Mesenchymal stem cell (in vitro differentiated cells and primary cell): ENCODE results near the gene HYOU1.
"Not testable (repeated sequence)": the region's sequence is repeated elsewhere in the genome, so short reads cannot be mapped to it uniquely, and the experiment has no call there.

Experiments
- DNase-seq: peaks from one replicate; pipeline ENCODE4 v3.0.0-alpha.2; 2013
- H2AFZ ChIP-seq: one replicate; pipeline ENCODE4 v1.6.1; 2013; ENCODE audit warnings: low read depth, mild to moderate bottlenecking, control low read depth, inconsistent platforms, low read length, moderate library complexity
- H2AK5ac ChIP-seq: 2 replicates; pipeline ENCODE4 v1.6.1; 2013; ENCODE audit warnings: low read length, moderate library complexity, mild to moderate bottlenecking, inconsistent platforms; ENCODE audit not compliant: severe bottlenecking
- H2BK120ac ChIP-seq: one replicate; pipeline ENCODE4 v1.6.1; 2013; ENCODE audit warnings: low read depth, mild to moderate bottlenecking, inconsistent platforms, low read length, moderate library complexity
- H2BK12ac ChIP-seq, 2 experiments: one replicate each; pipeline ENCODE4 v1.6.1; 2013; ENCODE audit warnings: inconsistent platforms in 2 of 2, low read length in 2 of 2, mild to moderate bottlenecking in 2 of 2, moderate library complexity in 2 of 2, control low read depth in 1 of 2
- H2BK15ac ChIP-seq: one replicate; pipeline ENCODE4 v1.6.1; 2013; ENCODE audit warnings: mild to moderate bottlenecking, low read depth, inconsistent platforms; ENCODE audit not compliant: poor library complexity, severe bottlenecking
- H2BK5ac ChIP-seq: 2 replicates; pipeline ENCODE4 v1.6.1; 2013; ENCODE audit warnings: low read depth, mild to moderate bottlenecking, low read length, control low read depth, inconsistent platforms; ENCODE audit not compliant: poor library complexity, severe bottlenecking
- H3K14ac ChIP-seq, 2 experiments: one replicate each; pipeline ENCODE4 v1.6.1; 2013; ENCODE audit warnings: inconsistent platforms in 2 of 2, low read length in 2 of 2, control low read depth in 1 of 2, mild to moderate bottlenecking in 1 of 2, moderate library complexity in 1 of 2
- H3K18ac ChIP-seq, 2 experiments: one replicate each; pipeline ENCODE4 v1.6.1; 2013; ENCODE audit warnings: inconsistent platforms in 2 of 2, low read length in 2 of 2, control low read depth in 1 of 2, low read depth in 1 of 2, mild to moderate bottlenecking in 1 of 2
- H3K23ac ChIP-seq, 2 experiments: one replicate each; pipeline ENCODE4 v1.6.1; 2013; ENCODE audit warnings: inconsistent platforms in 2 of 2, low read length in 2 of 2, mild to moderate bottlenecking in 2 of 2, moderate library complexity in 2 of 2, control low read depth in 1 of 2
- H3K27ac ChIP-seq: 2 replicates; pipeline ENCODE4 v1.5.1; 2013; ENCODE audit warnings: mild to moderate bottlenecking, moderate library complexity, low read length, control low read depth, inconsistent platforms; ENCODE audit not compliant: poor library complexity, severe bottlenecking
- H3K27me3 ChIP-seq, 2 experiments: 2 replicates each; pipeline versions ENCODE4 v1.6.1 to v1.7.0; 2013; ENCODE audit warnings: low read length in 2 of 2, mild to moderate bottlenecking in 2 of 2, moderate library complexity in 2 of 2, control low read depth in 1 of 2, inconsistent platforms in 1 of 2; ENCODE audit not compliant: control insufficient read depth in 1 of 2, insufficient read depth in 1 of 2
- H3K36me3 ChIP-seq, 2 experiments: 2 replicates each; pipeline versions ENCODE4 v1.6.1 to v1.7.0; 2013; ENCODE audit warnings: low read length in 2 of 2, control low read depth in 1 of 2, inconsistent platforms in 1 of 2, low read depth in 1 of 2, mild to moderate bottlenecking in 1 of 2; ENCODE audit not compliant: insufficient read depth in 2 of 2, control insufficient read depth in 1 of 2
- H3K4ac ChIP-seq, 2 experiments: one replicate each; pipeline ENCODE4 v1.6.1; 2013; ENCODE audit warnings: inconsistent platforms in 2 of 2, low read length in 2 of 2, mild to moderate bottlenecking in 2 of 2, moderate library complexity in 2 of 2, control low read depth in 1 of 2, low read depth in 1 of 2
- H3K4me1 ChIP-seq: 2 replicates; pipeline ENCODE4 v1.6.1; 2013; ENCODE audit warnings: low read depth, low read length, control low read depth; ENCODE audit not compliant: control insufficient read depth, insufficient read depth
- H3K4me2 ChIP-seq: 2 replicates; pipeline ENCODE4 v1.6.1; 2013; ENCODE audit warnings: low read length, mild to moderate bottlenecking, inconsistent platforms; ENCODE audit not compliant: poor library complexity, severe bottlenecking
- H3K4me3 ChIP-seq, 2 experiments: 2 replicates each; pipeline versions ENCODE4 v1.5.1 to v1.7.0; 2013; ENCODE audit warnings: low read length in 2 of 2, mild to moderate bottlenecking in 2 of 2, control low read depth in 1 of 2, low read depth in 1 of 2; ENCODE audit not compliant: insufficient read depth in 1 of 2
- H3K79me1 ChIP-seq: replicated peaks from 2 replicates; pipeline ENCODE4 v1.6.1; 2013; ENCODE audit warnings: mild to moderate bottlenecking, control low read depth, low read length, inconsistent platforms; ENCODE audit not compliant: poor library complexity, severe bottlenecking
- H3K9ac ChIP-seq: 2 replicates; pipeline ENCODE4 v1.7.0; 2013; ENCODE audit warnings: mild to moderate bottlenecking, low read length, moderate library complexity
- H3K9me3 ChIP-seq: 2 replicates; pipeline ENCODE4 v1.7.0; 2013; ENCODE audit warnings: mild to moderate bottlenecking, low read length; ENCODE audit not compliant: control insufficient read depth
- H4K8ac ChIP-seq: one replicate; pipeline ENCODE4 v1.6.1; 2013; ENCODE audit warnings: inconsistent platforms, mild to moderate bottlenecking, low read length, moderate library complexity
- H4K91ac ChIP-seq: one replicate; pipeline ENCODE4 v1.6.1; 2013; ENCODE audit warnings: mild to moderate bottlenecking, low read length, inconsistent platforms
- WGBS: methylation state at CpG from one replicate; pipeline ENCODE4 v1.1.7; 2013; ENCODE audit warnings: mixed read lengths; 5-methylcytosine and 5-hydroxymethylcytosine counted together

Gene HYOU1

DNA sequence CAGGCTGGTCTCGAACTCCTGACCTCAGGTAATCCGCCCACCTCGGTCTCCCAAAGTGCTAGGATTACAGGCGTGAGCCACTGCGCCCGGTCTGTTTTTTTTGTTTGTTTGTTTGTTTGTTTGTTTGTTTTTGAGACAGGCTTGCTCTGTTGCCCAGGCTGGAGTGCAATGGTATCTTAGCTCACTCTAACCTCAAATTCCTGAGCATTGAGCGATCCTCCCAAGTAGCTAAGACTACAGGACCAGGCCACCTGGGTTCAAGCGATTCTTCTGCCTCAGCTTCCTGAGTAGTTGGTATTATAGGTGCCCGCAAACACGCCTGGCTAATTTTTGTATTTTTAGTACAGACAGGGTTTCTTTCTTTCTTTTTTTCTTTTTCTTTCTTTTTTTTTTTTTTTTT, 23.6 kb downstream of the HYOU1 start:
- not testable (repeated sequence) for H3K4me2 ChIP-seq, H2BK12ac ChIP-seq, H2BK5ac ChIP-seq, H3K9me3 ChIP-seq, DNase-seq, H3K18ac ChIP-seq, H2BK120ac ChIP-seq, H2BK15ac ChIP-seq, H3K4me3 ChIP-seq, H3K27ac ChIP-seq, H3K4ac ChIP-seq, H3K23ac ChIP-seq, H3K27me3 ChIP-seq, H4K8ac ChIP-seq, H2AFZ ChIP-seq, H3K9ac ChIP-seq, H3K79me1 ChIP-seq, H3K36me3 ChIP-seq, H3K14ac ChIP-seq, H4K91ac ChIP-seq, H2AK5ac ChIP-seq
- 73% methylated on average over 7 of the region's 10 CpGs for WGBS
- H3K4me1 ChIP-seq = peaks cover 15% of the 10 kb centered on the region

- no peak overlapping the region for H2BK120ac ChIP-seq
- no peak overlapping the region for H3K9ac ChIP-seq
- no peak for DNase-seq
- no peak overlapping the region for H4K91ac ChIP-seq
- 93% methylated on average over 7 of the region's 9 CpGs for WGBS
- no peak overlapping the region for H3K4ac ChIP-seq
- H4K8ac ChIP-seq = no peak overlapping the region
- H2BK15ac ChIP-seq = no peak overlapping the region
- no peak overlapping the region for H3K27ac ChIP-seq
- H3K27me3 ChIP-seq = no peaks in the 10 kb centered on the region
- no peak overlapping the region for H3K23ac ChIP-seq
- no peak overlapping the region for H3K4me3 ChIP-seq
- peaks cover 11% of the 10 kb centered on the region for H3K79me1 ChIP-seq
- H3K9me3 ChIP-seq = no peaks in the 10 kb centered on the region
- peaks cover 9 to 14% of the 10 kb centered on the region in 2 experiments for H3K36me3 ChIP-seq
- H3K4me1 ChIP-seq = peaks cover 30% of the 10 kb centered on the region
- H2AFZ ChIP-seq = no peak overlapping the region
- H2BK12ac ChIP-seq = no peak overlapping the region
- no peak overlapping the region for H3K18ac ChIP-seq
- no peak overlapping the region for H2AK5ac ChIP-seq
- H3K4me2 ChIP-seq = no peak overlapping the region
- no peak overlapping the region for H3K14ac ChIP-seq
- no peak overlapping the region for H2BK5ac ChIP-seq
These were observed 25.1 kb downstream of the HYOU1 start for GRCh38 chr11:119031912-119032280.

- peak within 1 kb of the TSS; percentile 15 to 81 for H3K18ac ChIP-seq
- H3K4me1 ChIP-seq = peaks cover 41% of the 10 kb centered on the region
- peak within 1 kb of the TSS; percentile 88 for H3K4me2 ChIP-seq
- peak within 1 kb of the TSS; percentile 32 for H2BK15ac ChIP-seq
- H2AFZ ChIP-seq = peak within 1 kb of the TSS; percentile 85
- peak within 1 kb of the TSS in 1 of 2 experiments; percentile 85 for H3K14ac ChIP-seq
- peak within 1 kb of the TSS; percentile 85 for H3K9ac ChIP-seq
- peak within 1 kb of the TSS in 1 of 2 experiments; percentile 57 for H3K23ac ChIP-seq
- H3K36me3 ChIP-seq = peaks cover 15 to 28% of the 10 kb centered on the region in 2 experiments
- no peak within 1 kb of the TSS for H4K91ac ChIP-seq
- peak within 1 kb of the TSS; percentile 89 to 95 for H3K4me3 ChIP-seq
- peak within 1 kb of the TSS; percentile 93 for H3K27ac ChIP-seq
- H2BK120ac ChIP-seq = no peak within 1 kb of the TSS
- peak within 1 kb of the TSS; percentile 33 for H2AK5ac ChIP-seq
- DNase-seq = peak; percentile 96
- H3K9me3 ChIP-seq = no peaks in the 10 kb centered on the region
- peak within 1 kb of the TSS in 1 of 2 experiments; percentile 37 for H2BK12ac ChIP-seq
- peaks cover 24% of the 10 kb centered on the region for H3K79me1 ChIP-seq
- under 1% methylated on average over 54 of the region's 67 CpGs for WGBS
- H3K27me3 ChIP-seq = no peaks in the 10 kb centered on the region
- peak within 1 kb of the TSS; percentile 73 for H4K8ac ChIP-seq
- peak within 1 kb of the TSS; percentile 53 to 69 for H3K4ac ChIP-seq
- peak within 1 kb of the TSS; percentile 85 for H2BK5ac ChIP-seq
These were observed 26.5 kb downstream of the HYOU1 start, which contains the start of gene SLC37A4 for GRCh38 chr11:119030329-119031047. Gene SLC37A4 (minus strand): TSS chr11:119030877.

DNA sequence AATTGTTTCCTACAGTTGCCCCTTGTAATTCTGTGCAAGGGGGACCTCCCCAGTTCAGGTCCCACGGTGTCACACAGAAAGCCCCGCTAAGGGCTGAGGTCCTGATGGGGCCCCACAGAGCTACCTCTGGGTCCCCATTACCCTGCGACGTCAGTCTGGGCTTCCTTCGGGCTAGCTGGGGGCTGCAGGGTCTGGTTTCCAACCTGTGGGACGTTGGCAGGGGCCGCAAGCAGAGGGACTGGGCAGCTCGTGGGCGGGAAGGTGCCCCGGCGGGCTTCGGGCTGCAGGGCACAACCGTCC, 27.0 kb downstream of the HYOU1 start:
- H4K91ac ChIP-seq = no peak overlapping the region
- H3K4me1 ChIP-seq = peaks cover 41% of the 10 kb centered on the region
- no peak overlapping the region for H2BK12ac ChIP-seq
- H2BK120ac ChIP-seq = no peak overlapping the region
- H3K4me2 ChIP-seq = peak overlapping the region; percentile 88
- H3K27ac ChIP-seq = peak overlapping the region; percentile 93
- H3K18ac ChIP-seq = peak overlapping the region; percentile 15 to 81
- WGBS = 1% methylated on average over 13 of the region's 13 CpGs
- H3K9ac ChIP-seq = peak overlapping the region; percentile 85
- peak overlapping the region; percentile 89 to 95 for H3K4me3 ChIP-seq
- no peak overlapping the region for H4K8ac ChIP-seq
- H2AFZ ChIP-seq = peak overlapping the region; percentile 85
- H3K14ac ChIP-seq = peak overlapping the region in 1 of 2 experiments; percentile 35
- H2AK5ac ChIP-seq = no peak overlapping the region
- peaks cover 20 to 33% of the 10 kb centered on the region in 2 experiments for H3K36me3 ChIP-seq
- peak overlapping the region in 1 of 2 experiments; percentile 38 for H3K4ac ChIP-seq
- H3K9me3 ChIP-seq = no peaks in the 10 kb centered on the region
- no peak overlapping the region for H2BK15ac ChIP-seq
- H3K79me1 ChIP-seq = peaks cover 27% of the 10 kb centered on the region
- no peak overlapping the region for H3K23ac ChIP-seq
- no peak overlapping the region for H2BK5ac ChIP-seq
- DNase-seq = no peak
- H3K27me3 ChIP-seq = no peaks in the 10 kb centered on the region
